D721Med (cell line): ENCODE results near the gene LYST.
A peak's percentile ranks its signal among the peaks of the same experiment; 100 is the strongest.

Source experiments
- DNase-seq: peaks from one replicate; pipeline ENCODE4 v3.0.0; 2011; ENCODE audit warnings: low spot score; ENCODE audit not compliant: insufficient read length
- FAIRE-seq: peaks from 2 replicates; lab custom pipeline; 2011; peaks lifted over from hg19 to GRCh38; lab: Jason Lieb, UNC
- CTCF ChIP-seq: IDR thresholded peaks from 2 replicates; pipeline ENCODE4 v1.5.1; 2012; ENCODE audit warnings: mild to moderate bottlenecking, control low read depth; ENCODE audit not compliant: insufficient read depth; ENCODE audit errors: missing control alignments

The LYST gene

GRCh38 chr1:235865565-235866204, 1.0 kb downstream of the LYST start:
- no peak for TF ChIP-seq CTCF
- DNase-seq (no peak), FAIRE-seq (peak; percentile 58)

GRCh38 chr1:235864931-235865525, 1.7 kb downstream of the LYST start:
- FAIRE-seq (no peak), DNase-seq (no peak)
- no peak for TF ChIP-seq CTCF

- FAIRE-seq (no peak), DNase-seq (no peak)
- TF ChIP-seq CTCF = no peak
Measured at GRCh38 chr1:235864469-235864868, 2.2 kb downstream of the LYST start.

- no peak for TF ChIP-seq CTCF
- FAIRE-seq = peak; percentile 95
- no peak for DNase-seq
Measured at GRCh38 chr1:235863699-235864093, 3.0 kb downstream of the LYST start.

GRCh38 chr1:235861857-235862256, 4.8 kb downstream of the LYST start:
- FAIRE-seq = peak; percentile 61

GRCh38 chr1:235860829-235861228, 5.9 kb downstream of the LYST start:
- no peak for TF ChIP-seq CTCF
- FAIRE-seq (no peak), DNase-seq (no peak)

More at GRCh38 chr1:235861857-235862256, 4.8 kb downstream of the LYST start:
- no peak for TF ChIP-seq CTCF
- DNase-seq = no peak

GRCh38 chr1:235859789-235860188, 6.9 kb downstream of the LYST start:
- FAIRE-seq (peak; percentile 95), DNase-seq (no peak)
- no peak for TF ChIP-seq CTCF
